ENCODE measurements around the gene TBXAS1. TPM values are rescaled to one million over a fixed set of nuclear protein-coding genes. Genes with fewer than 3 reads are reported as not detected.

TBXAS1 gene
- total RNA-seq, 1 donor from 2014 or later = 1.3 TPM

- H3K36me3 Mint-ChIP-seq (ENCODE audit: low read depth, unreplicated experiment) = peaks cover 3% of the 10 kb centered on the region
- TF ChIP-seq, protein P1, sequence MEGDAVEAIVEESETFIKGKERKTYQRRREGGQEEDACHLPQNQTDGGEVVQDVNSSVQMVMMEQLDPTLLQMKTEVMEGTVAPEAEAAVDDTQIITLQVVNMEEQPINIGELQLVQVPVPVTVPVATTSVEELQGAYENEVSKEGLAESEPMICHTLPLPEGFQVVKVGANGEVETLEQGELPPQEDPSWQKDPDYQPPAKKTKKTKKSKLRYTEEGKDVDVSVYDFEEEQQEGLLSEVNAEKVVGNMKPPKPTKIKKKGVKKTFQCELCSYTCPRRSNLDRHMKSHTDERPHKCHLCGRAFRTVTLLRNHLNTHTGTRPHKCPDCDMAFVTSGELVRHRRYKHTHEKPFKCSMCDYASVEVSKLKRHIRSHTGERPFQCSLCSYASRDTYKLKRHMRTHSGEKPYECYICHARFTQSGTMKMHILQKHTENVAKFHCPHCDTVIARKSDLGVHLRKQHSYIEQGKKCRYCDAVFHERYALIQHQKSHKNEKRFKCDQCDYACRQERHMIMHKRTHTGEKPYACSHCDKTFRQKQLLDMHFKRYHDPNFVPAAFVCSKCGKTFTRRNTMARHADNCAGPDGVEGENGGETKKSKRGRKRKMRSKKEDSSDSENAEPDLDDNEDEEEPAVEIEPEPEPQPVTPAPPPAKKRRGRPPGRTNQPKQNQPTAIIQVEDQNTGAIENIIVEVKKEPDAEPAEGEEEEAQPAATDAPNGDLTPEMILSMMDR (IDR thresholded peaks at IDR 0.05; ENCODE audit: unreplicated experiment) = no peak
- no peak overlapping the region for H3K4me3 Mint-ChIP-seq (ENCODE audit: unreplicated experiment)
- peaks cover 4% of the 10 kb centered on the region for H3K9me3 Mint-ChIP-seq (ENCODE audit: unreplicated experiment)
- no peaks in the 10 kb centered on the region for H3K4me1 Mint-ChIP-seq (ENCODE audit: unreplicated experiment)
- no peaks in the 10 kb centered on the region for H3K27me3 Mint-ChIP-seq (ENCODE audit: unreplicated experiment)
- DNase-seq (ENCODE audit: low spot score) = no peak
- H3K27ac Mint-ChIP-seq (ENCODE audit: unreplicated experiment) = no peak overlapping the region
Measured at GRCh38 chr7:139947021-139947420, 118.0 kb downstream of the TBXAS1 start.

GRCh38 chr7:139948167-139948566 is 119.1 kb downstream of the TBXAS1 start:
- peaks cover 4% of the 10 kb centered on the region for H3K9me3 Mint-ChIP-seq (ENCODE audit: unreplicated experiment)
- peaks cover 3% of the 10 kb centered on the region for H3K36me3 Mint-ChIP-seq (ENCODE audit: low read depth, unreplicated experiment)
- no peak overlapping the region for H3K27ac Mint-ChIP-seq (ENCODE audit: unreplicated experiment)
- no peaks in the 10 kb centered on the region for H3K4me1 Mint-ChIP-seq (ENCODE audit: unreplicated experiment)
- no peak overlapping the region for H3K4me3 Mint-ChIP-seq (ENCODE audit: unreplicated experiment)
- TF ChIP-seq, protein P1 (IDR thresholded peaks at IDR 0.05; ENCODE audit: unreplicated experiment) = no peak
- DNase-seq (ENCODE audit: low spot score) = no peak
- no peaks in the 10 kb centered on the region for H3K27me3 Mint-ChIP-seq (ENCODE audit: unreplicated experiment)

- Mint-ChIP-seq H3K4me1 (ENCODE audit: unreplicated experiment) (no peaks in the 10 kb centered on the region), H3K4me3 (ENCODE audit: unreplicated experiment) (no peak overlapping the region), H3K9me3 (ENCODE audit: unreplicated experiment) (peaks cover 4% of the 10 kb centered on the region), H3K36me3 (ENCODE audit: low read depth, unreplicated experiment) (peaks cover 3% of the 10 kb centered on the region), H3K27ac (ENCODE audit: unreplicated experiment) (no peak overlapping the region), H3K27me3 (ENCODE audit: unreplicated experiment) (no peaks in the 10 kb centered on the region)
- DNase-seq (ENCODE audit: low spot score) = no peak
- TF ChIP-seq, protein P1 (IDR thresholded peaks at IDR 0.05; ENCODE audit: unreplicated experiment) = no peak
Measured at GRCh38 chr7:139948587-139949335, 119.7 kb downstream of the TBXAS1 start.

- Mint-ChIP-seq H3K4me1 (ENCODE audit: unreplicated experiment) (no peaks in the 10 kb centered on the region), H3K4me3 (ENCODE audit: unreplicated experiment) (no peak overlapping the region), H3K27ac (ENCODE audit: unreplicated experiment) (no peak overlapping the region), H3K9me3 (ENCODE audit: unreplicated experiment) (peaks cover 4% of the 10 kb centered on the region), H3K27me3 (ENCODE audit: unreplicated experiment) (no peaks in the 10 kb centered on the region), H3K36me3 (ENCODE audit: low read depth, unreplicated experiment) (peaks cover 3% of the 10 kb centered on the region)
- DNase-seq (ENCODE audit: low spot score) = no peak
- TF ChIP-seq, protein P1 (IDR thresholded peaks at IDR 0.05; ENCODE audit: unreplicated experiment) = no peak
Measured at GRCh38 chr7:139949629-139950028, 120.6 kb downstream of the TBXAS1 start.

- Mint-ChIP-seq H3K4me3 (ENCODE audit: unreplicated experiment) (no peak overlapping the region), H3K9me3 (ENCODE audit: unreplicated experiment) (no peaks in the 10 kb centered on the region), H3K27ac (ENCODE audit: unreplicated experiment) (no peak overlapping the region), H3K36me3 (ENCODE audit: low read depth, unreplicated experiment) (no peaks in the 10 kb centered on the region), H3K27me3 (ENCODE audit: unreplicated experiment) (no peaks in the 10 kb centered on the region), H3K4me1 (ENCODE audit: unreplicated experiment) (no peaks in the 10 kb centered on the region)
- TF ChIP-seq, protein P1 (IDR thresholded peaks at IDR 0.05; ENCODE audit: unreplicated experiment) = no peak
- no peak for DNase-seq (ENCODE audit: low spot score)
Measured at GRCh38 chr7:139950881-139951525, 121.9 kb downstream of the TBXAS1 start.
